Natural killer cell (primary cell): Measurements from ENCODE around the gene KLF17. TPM values are rescaled to one million over a fixed set of nuclear protein-coding genes. Genes with fewer than 3 reads are reported as not detected.

Experiments
- ATAC-seq, 3 donors: fragments of 150-1000 bp in 2 of 3; fragments of 200-7000 bp in 1 of 3; cut with Tn5 transposase; 1 replicate in 1 of 3; 2 replicates in 2 of 3; pipeline ENCODE4 v1.10.0; 2021; ENCODE audit warnings: mild to moderate bottlenecking in 2 of 3, moderate library complexity in 2 of 3
- DNase-seq, 2 donors: peaks; one replicate each; pipeline versions ENCODE4 v3.0.0 to v3.0.0-alpha.2; 2013 to 2021; ENCODE audit warnings: mixed read lengths in 1 of 2
- H3K27ac ChIP-seq: one replicate; pipeline ENCODE4 v1.5.1; 2013; ENCODE audit warnings: mild to moderate bottlenecking, low read length
- H3K27me3 ChIP-seq: one replicate; pipeline ENCODE4 v1.6.1; 2013; ENCODE audit warnings: low read length; ENCODE audit not compliant: control insufficient read depth, insufficient read depth
- H3K36me3 ChIP-seq: one replicate; pipeline ENCODE4 v1.6.1; 2013; ENCODE audit warnings: low read length; ENCODE audit not compliant: control insufficient read depth, insufficient read depth
- H3K4me1 ChIP-seq: one replicate; pipeline ENCODE4 v1.6.1; 2013; ENCODE audit warnings: low read length; ENCODE audit not compliant: control insufficient read depth, insufficient read depth
- H3K4me3 ChIP-seq: one replicate; pipeline ENCODE4 v1.5.1; 2013; ENCODE audit warnings: low read length
- H3K9me3 ChIP-seq: one replicate; pipeline ENCODE4 v1.6.1; 2013; ENCODE audit warnings: low read length; ENCODE audit not compliant: control insufficient read depth, insufficient read depth
- H3K27ac Mint-ChIP-seq, 2 donors: one replicate each; pipeline ENCODE4 v1.8.0; 2022; ENCODE audit warnings: mild to moderate bottlenecking in 2 of 2, mixed read lengths in 2 of 2, moderate library complexity in 1 of 2
- H3K27me3 Mint-ChIP-seq, 2 donors: one replicate each; pipeline ENCODE4 v1.8.0; 2022; ENCODE audit warnings: low read depth in 2 of 2, mixed read lengths in 2 of 2
- H3K36me3 Mint-ChIP-seq: one replicate; pipeline ENCODE4 v1.8.0; 2022; ENCODE audit warnings: mixed read lengths
- H3K4me1 Mint-ChIP-seq, 2 donors: one replicate each; pipeline ENCODE4 v1.8.0; 2022; ENCODE audit warnings: mixed read lengths in 2 of 2
- H3K4me3 Mint-ChIP-seq: one replicate; pipeline ENCODE4 v1.8.0; 2022; ENCODE audit warnings: mild to moderate bottlenecking, moderate library complexity, mixed read lengths
- H3K9me3 Mint-ChIP-seq, 2 donors: one replicate each; pipeline ENCODE4 v1.8.0; 2022; ENCODE audit warnings: mixed read lengths in 2 of 2
- WGBS: methylation state at CpG from one replicate; pipeline ENCODE4 v1.1.7; 2013; ENCODE audit warnings: missing lambda C conversion rate; ENCODE audit not compliant: insufficient coverage; 5-methylcytosine and 5-hydroxymethylcytosine counted together
- intact Hi-C: fragments of 100-400 bp; cut with micrococcal nuclease; formaldehyde crosslinking; loops from one replicate; pipeline ENCODE4 v1.14.2; 2022
- total RNA-seq, 4 donors: library from RNA; stranded (reverse); fragments of 120-200 nt in 1 of 4; gene quantifications; one replicate each; pipeline versions ENCODE4 v1.2.3 to v1.2.4, GENCODE V29; 2013 to 2022
- TF ChIP-seq, protein P1 (sequence below): fragments of 200-600 bp; IDR thresholded peaks from one replicate; pipeline ENCODE4 v1.8.0; 2022; ENCODE audit warnings: antibody characterized with exemption

The KLF17 gene
- total RNA-seq, 3 donors from 2014 or later (not counting 1 experiment from before 2014, with no cell fraction given) = not detected

GRCh38 chr1:44147582-44147981 is 29.0 kb downstream of the KLF17 start:
- ATAC-seq (no peak), DNase-seq (no peak)
- Histone ChIP-seq H3K4me1 (no peaks in the 10 kb centered on the region), H3K27ac (no peak overlapping the region), H3K27me3 (no peaks in the 10 kb centered on the region), H3K36me3 (no peaks in the 10 kb centered on the region), H3K4me3 (no peak overlapping the region), H3K9me3 (peaks cover 4% of the 10 kb centered on the region)
- 81% methylated on average over 3 of the region's 3 CpGs for WGBS
- Mint-ChIP-seq H3K4me1 (no peaks in the 10 kb centered on the region), H3K36me3 (peaks cover 19% of the 10 kb centered on the region), H3K27ac (no peak overlapping the region), H3K4me3 (no peak overlapping the region), H3K27me3 (peaks cover 9 to 15% of the 10 kb centered on the region in 2 donors), H3K9me3 (peaks cover 7 to 14% of the 10 kb centered on the region in 2 donors)
- TF ChIP-seq, protein P1, sequence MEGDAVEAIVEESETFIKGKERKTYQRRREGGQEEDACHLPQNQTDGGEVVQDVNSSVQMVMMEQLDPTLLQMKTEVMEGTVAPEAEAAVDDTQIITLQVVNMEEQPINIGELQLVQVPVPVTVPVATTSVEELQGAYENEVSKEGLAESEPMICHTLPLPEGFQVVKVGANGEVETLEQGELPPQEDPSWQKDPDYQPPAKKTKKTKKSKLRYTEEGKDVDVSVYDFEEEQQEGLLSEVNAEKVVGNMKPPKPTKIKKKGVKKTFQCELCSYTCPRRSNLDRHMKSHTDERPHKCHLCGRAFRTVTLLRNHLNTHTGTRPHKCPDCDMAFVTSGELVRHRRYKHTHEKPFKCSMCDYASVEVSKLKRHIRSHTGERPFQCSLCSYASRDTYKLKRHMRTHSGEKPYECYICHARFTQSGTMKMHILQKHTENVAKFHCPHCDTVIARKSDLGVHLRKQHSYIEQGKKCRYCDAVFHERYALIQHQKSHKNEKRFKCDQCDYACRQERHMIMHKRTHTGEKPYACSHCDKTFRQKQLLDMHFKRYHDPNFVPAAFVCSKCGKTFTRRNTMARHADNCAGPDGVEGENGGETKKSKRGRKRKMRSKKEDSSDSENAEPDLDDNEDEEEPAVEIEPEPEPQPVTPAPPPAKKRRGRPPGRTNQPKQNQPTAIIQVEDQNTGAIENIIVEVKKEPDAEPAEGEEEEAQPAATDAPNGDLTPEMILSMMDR = no peak
- intact Hi-C loops = no loop called here

- DNase-seq (no peak), ATAC-seq (no peak)
- no peak overlapping the region for H3K4me3 Mint-ChIP-seq
- H3K36me3 ChIP-seq = no peaks in the 10 kb centered on the region
- H3K36me3 Mint-ChIP-seq = no peaks in the 10 kb centered on the region
- intact Hi-C loops = no loop called here
- H3K4me1 Mint-ChIP-seq = no peaks in the 10 kb centered on the region
- no peak overlapping the region for H3K27ac Mint-ChIP-seq
- no peaks in the 10 kb centered on the region for H3K27me3 ChIP-seq
- H3K4me3 ChIP-seq = no peak overlapping the region
- 62% methylated on average over 3 of the region's 6 CpGs for WGBS
- H3K27me3 Mint-ChIP-seq = peaks cover 15 to 25% of the 10 kb centered on the region in 2 donors
- H3K4me1 ChIP-seq = no peaks in the 10 kb centered on the region
- H3K9me3 ChIP-seq = no peaks in the 10 kb centered on the region
- no peaks in the 10 kb centered on the region for H3K9me3 Mint-ChIP-seq
- H3K27ac ChIP-seq = no peak overlapping the region
- TF ChIP-seq, protein P1 = no peak
Measured at GRCh38 chr1:44151332-44151731, 32.7 kb downstream of the KLF17 start.

GRCh38 chr1:44151808-44152207 is 33.2 kb downstream of the KLF17 start:
- no peaks in the 10 kb centered on the region for H3K9me3 Mint-ChIP-seq
- H3K27ac Mint-ChIP-seq = no peak overlapping the region
- H3K27me3 ChIP-seq = no peaks in the 10 kb centered on the region
- no peaks in the 10 kb centered on the region for H3K4me1 Mint-ChIP-seq
- intact Hi-C loops = no loop called here
- H3K27me3 Mint-ChIP-seq = peaks cover 15 to 25% of the 10 kb centered on the region in 2 donors
- no peak overlapping the region for H3K4me3 ChIP-seq
- no peak for DNase-seq
- no peaks in the 10 kb centered on the region for H3K36me3 Mint-ChIP-seq
- no peaks in the 10 kb centered on the region for H3K4me1 ChIP-seq
- TF ChIP-seq, protein P1 = no peak
- H3K36me3 ChIP-seq = no peaks in the 10 kb centered on the region
- no peaks in the 10 kb centered on the region for H3K9me3 ChIP-seq
- H3K27ac ChIP-seq = no peak overlapping the region
- WGBS = 80% methylated on average over 1 of the region's 1 CpG
- ATAC-seq = no peak
- no peak overlapping the region for H3K4me3 Mint-ChIP-seq

DNA sequence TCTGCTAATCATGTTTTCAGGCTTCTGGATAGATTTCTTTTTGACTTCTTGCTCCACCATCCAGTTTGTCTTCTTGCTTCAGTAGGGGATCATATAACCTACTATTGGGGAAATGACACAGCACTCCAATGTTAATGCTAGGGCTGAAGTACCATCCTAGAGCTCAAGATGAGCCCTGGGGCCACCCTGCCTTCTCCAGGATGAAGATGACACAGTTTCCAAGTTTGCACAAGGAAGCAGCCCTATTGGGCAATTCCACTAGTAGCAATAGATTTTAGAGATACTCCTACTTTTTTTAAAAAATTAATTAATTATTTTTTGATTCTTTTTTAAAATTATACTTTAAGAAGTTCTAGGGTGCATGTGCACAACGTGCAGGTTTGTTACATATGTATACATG is 34.1 kb downstream of the KLF17 start:
- H3K9me3 Mint-ChIP-seq = no peaks in the 10 kb centered on the region
- 71% methylated on average over 1 of the region's 1 CpG for WGBS

More for the DNA sequence above, 34.1 kb downstream of the KLF17 start:
- no peaks in the 10 kb centered on the region for H3K9me3 ChIP-seq
- intact Hi-C loops = no loop called here
- no peak overlapping the region for H3K27ac ChIP-seq
- no peaks in the 10 kb centered on the region for H3K27me3 ChIP-seq
- Mint-ChIP-seq H3K27me3 (peaks cover 13 to 25% of the 10 kb centered on the region in 2 donors), H3K4me3 (no peak overlapping the region), H3K4me1 (no peaks in the 10 kb centered on the region), H3K36me3 (no peaks in the 10 kb centered on the region), H3K27ac (no peak overlapping the region)
- no peak overlapping the region for H3K4me3 ChIP-seq
- ATAC-seq = no peak
- DNase-seq = no peak
- TF ChIP-seq, protein P1 = no peak
- no peaks in the 10 kb centered on the region for H3K4me1 ChIP-seq
- no peaks in the 10 kb centered on the region for H3K36me3 ChIP-seq
